HFF-Myc (cell line): Measurements from ENCODE around the gene JOSD1.
"Not testable (repeated sequence)": the region's sequence is repeated elsewhere in the genome, so short reads cannot be mapped to it uniquely, and the experiment has no call there.

ENCODE experiments used
- DNase-seq: peaks from one replicate; pipeline ENCODE4 v3.0.0-alpha.2; 2011; ENCODE audit warnings: low read depth; ENCODE audit errors: extremely low read depth
- H3K4me3 ChIP-seq: replicated peaks from 2 replicates; pipeline ENCODE4 v1.5.1; 2011; ENCODE audit warnings: low read depth, mild to moderate bottlenecking, control low read depth, low read length
- CTCF ChIP-seq: IDR thresholded peaks from 2 replicates; pipeline ENCODE4 v1.5.1; 2012; ENCODE audit warnings: mild to moderate bottlenecking, low read depth, low read length, control low read depth; ENCODE audit errors: missing control alignments

The JOSD1 gene

DNA sequence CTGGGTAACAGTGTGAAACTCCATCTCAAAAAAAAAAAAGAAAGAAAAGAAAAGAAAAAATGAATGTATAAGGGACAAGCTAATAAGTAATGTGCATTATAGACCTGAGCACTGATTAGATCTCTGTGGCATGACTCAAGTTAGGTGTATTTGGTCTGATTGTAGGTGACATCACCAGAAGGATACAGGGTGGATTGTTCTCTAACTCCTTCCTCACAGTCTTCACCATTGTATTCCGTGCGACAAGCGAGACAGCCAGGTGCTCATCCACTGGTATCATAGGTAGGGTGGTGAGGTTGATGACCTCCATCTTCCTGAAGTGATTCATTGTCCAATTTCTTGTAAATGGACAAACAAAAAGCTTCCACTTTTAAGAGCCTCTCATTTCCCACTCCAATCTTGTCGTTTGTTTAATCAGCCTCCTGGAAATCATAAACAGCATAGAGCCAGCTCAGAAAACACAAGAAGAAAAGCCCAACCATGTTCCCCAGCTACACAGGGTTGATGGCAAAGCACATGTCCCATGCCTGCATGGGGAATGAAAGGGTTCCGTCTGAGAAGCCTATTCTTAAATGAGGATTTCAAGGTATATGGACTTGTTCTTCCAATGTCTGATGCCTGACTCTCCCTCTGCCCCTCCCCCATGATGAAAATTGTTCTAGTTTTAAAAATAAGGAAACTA is 50.8 kb downstream of the JOSD1 start:
- no peak overlapping the region for H3K4me3 ChIP-seq
- TF ChIP-seq CTCF: no peak
- no peak for DNase-seq

DNA sequence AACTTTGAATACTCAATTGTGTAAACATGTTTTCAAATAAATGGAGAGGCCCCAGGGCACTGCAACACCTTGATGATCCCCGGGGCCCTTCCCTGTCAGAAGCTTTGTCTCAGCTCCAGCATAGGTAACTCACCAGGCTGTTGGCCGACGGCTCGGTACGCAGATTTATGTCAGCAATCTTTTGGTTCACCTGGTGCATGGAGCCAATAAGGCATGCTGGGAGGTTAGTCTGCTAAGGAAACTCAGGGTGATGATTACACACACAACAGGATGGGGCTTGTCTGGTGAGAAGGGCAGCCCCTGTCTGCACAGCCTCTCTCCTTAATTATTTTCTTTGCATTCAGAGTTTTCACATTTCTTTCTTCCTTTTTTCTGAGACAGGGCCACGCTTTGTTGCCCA is 55.3 kb downstream of the JOSD1 start:
- H3K4me3 ChIP-seq: no peak overlapping the region
- no peak for TF ChIP-seq CTCF
- DNase-seq: no peak

DNA sequence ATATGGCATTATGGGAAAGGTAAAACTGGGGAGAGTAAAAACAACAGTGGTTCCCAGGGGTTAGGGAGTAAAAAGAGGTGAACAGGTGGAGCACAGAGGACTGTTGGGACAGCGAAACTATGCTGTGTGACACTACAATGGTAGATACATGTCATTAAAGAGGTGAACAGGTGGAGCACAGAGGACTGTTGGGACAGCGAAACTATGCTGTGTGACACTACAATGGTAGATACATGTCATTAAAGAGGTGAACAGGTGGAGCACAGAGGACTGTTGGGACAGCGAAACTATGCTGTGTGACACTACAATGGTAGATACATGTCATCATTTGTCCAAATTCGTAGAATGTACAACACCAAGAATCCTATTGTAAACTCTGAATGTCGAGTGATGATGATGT is 56.5 kb downstream of the JOSD1 start:
- H3K4me3 ChIP-seq, DNase-seq: not testable (repeated sequence)

DNA sequence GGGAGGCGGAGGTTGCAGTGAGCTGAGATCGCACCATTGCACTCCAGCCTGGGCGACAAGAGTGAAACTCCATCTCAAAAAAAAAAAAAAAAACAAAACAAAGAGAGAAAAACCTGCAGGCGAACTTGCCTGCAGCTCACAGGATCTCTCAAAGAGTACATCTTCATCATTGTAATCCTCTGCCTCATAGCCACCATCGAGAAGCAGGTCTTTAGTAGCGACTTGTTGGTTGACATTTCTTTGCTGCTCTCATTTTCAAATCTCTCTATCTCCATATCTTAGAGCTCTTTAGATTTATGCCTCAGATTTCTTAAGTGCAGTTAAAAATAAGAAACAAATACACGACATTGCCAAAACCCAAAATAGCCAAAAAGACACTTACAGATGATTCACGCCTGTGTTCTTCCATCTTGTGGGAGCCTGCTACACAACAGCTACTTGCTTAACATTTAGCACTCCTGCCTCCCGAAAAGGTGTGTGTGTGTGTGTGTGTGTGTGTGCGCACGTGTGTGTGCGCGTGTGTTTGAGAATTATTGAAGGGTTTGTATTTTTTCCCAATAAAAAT is 59.2 kb downstream of the JOSD1 start:
- no peak for TF ChIP-seq CTCF
- DNase-seq: no peak
- no peak overlapping the region for H3K4me3 ChIP-seq

DNA sequence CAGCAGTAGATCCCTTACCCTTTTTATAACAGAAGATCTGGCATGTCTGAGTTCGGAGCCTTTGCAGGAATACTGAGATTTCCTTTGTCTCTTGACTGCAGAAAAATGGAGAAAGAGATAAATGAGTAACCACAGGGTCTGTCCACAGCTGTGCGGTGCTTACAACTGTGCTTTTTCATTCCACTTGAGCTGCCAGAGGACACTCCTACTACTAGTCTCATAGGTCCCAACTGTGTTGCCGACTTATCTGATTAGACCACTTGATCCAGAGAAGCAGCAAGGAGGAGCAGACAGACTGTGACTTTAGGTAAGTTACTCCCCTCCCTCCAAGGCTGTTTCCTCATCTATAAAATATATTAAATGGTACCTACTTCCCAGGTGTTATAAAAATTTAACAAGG is 62.0 kb downstream of the JOSD1 start:
- no peak for TF ChIP-seq CTCF
- no peak for DNase-seq
- H3K4me3 ChIP-seq: no peak overlapping the region

DNA sequence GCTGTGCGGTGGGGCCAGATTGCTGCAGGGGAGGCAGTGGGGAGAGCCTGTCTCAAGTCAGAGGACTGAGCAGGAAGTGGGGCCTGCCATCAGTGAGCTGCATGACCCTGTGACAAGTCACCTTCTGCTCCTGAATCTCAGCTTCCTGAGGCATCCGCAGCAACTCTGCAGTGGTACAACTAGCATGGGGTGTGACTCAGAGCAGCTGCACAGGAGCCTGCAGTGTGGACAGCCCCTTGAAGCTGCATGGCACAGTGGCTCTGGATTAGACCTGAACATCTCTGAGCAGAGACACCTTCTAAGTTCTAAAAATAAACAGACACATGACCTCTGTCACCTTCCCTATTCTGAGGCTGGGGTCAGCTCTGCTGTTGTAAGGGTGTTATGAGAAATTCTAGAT is 62.5 kb downstream of the JOSD1 start:
- no peak for TF ChIP-seq CTCF
- no peak for DNase-seq
- H3K4me3 ChIP-seq: no peak overlapping the region
